Activated CD4-positive, alpha-beta T cell treated with anti-CD3 and anti-CD28 coated beads for 36 hours (primary cell): Measurements from ENCODE around the gene IL36B. TPM values are rescaled to one million over a fixed set of nuclear protein-coding genes. Genes with fewer than 3 reads are reported as not detected.

Experiments used
- ATAC-seq: fragments of 200-7000 bp; cut with Tn5 transposase; one replicate; pipeline ENCODE4 v1.10.0; 2021; ENCODE audit warnings: mild to moderate bottlenecking, moderate library complexity
- CTCF ChIA-PET: fragments of 350-600 bp; sonication (Branson Sonifier 250); formaldehyde crosslinking; loops from one replicate; lab custom pipeline; 2021; ENCODE audit warnings: antibody characterized with exemption; lab: Charles Lee
- POLR2A ChIA-PET: fragments of 350-600 bp; sonication (Branson Sonifier 250); formaldehyde crosslinking; loops from one replicate; lab custom pipeline; 2021; ENCODE audit warnings: antibody characterized with exemption, inconsistent platforms; lab: Charles Lee
- DNase-seq: peaks from one replicate; pipeline ENCODE4 v3.0.0-alpha.2; 2020
- H3K27ac Mint-ChIP-seq: one replicate; pipeline ENCODE4 v1.8.0; 2021; ENCODE audit warnings: mixed read lengths
- H3K27me3 Mint-ChIP-seq: one replicate; pipeline ENCODE4 v1.8.0; 2021; ENCODE audit warnings: mixed read lengths
- H3K36me3 Mint-ChIP-seq: one replicate; pipeline ENCODE4 v1.8.0; 2021; ENCODE audit warnings: low read depth, mixed read lengths
- H3K4me1 Mint-ChIP-seq: one replicate; pipeline ENCODE4 v1.8.0; 2021; ENCODE audit warnings: mixed read lengths
- H3K4me3 Mint-ChIP-seq: one replicate; pipeline ENCODE4 v1.8.0; 2021; ENCODE audit warnings: mild to moderate bottlenecking, moderate library complexity, mixed read lengths
- H3K9me3 Mint-ChIP-seq: one replicate; pipeline ENCODE4 v1.8.0; 2021; ENCODE audit warnings: low read depth, mixed read lengths
- intact Hi-C, 2 experiments: fragments of 100-400 bp; cut with DNase I in 1 of 2; cut with micrococcal nuclease in 1 of 2; formaldehyde crosslinking; loops; one replicate each; pipeline versions ENCODE4 v1.14.2 to v1.15.1; 2022 to 2024; cut with DNase I, micrococcal nuclease
- total RNA-seq, 2 experiments: library from RNA; stranded (reverse); gene quantifications; one replicate each; pipeline ENCODE4 v1.2.3, GENCODE V29; 2021

IL36B gene
- total RNA-seq, 2 experiments from 2014 or later: not detected

DNA sequence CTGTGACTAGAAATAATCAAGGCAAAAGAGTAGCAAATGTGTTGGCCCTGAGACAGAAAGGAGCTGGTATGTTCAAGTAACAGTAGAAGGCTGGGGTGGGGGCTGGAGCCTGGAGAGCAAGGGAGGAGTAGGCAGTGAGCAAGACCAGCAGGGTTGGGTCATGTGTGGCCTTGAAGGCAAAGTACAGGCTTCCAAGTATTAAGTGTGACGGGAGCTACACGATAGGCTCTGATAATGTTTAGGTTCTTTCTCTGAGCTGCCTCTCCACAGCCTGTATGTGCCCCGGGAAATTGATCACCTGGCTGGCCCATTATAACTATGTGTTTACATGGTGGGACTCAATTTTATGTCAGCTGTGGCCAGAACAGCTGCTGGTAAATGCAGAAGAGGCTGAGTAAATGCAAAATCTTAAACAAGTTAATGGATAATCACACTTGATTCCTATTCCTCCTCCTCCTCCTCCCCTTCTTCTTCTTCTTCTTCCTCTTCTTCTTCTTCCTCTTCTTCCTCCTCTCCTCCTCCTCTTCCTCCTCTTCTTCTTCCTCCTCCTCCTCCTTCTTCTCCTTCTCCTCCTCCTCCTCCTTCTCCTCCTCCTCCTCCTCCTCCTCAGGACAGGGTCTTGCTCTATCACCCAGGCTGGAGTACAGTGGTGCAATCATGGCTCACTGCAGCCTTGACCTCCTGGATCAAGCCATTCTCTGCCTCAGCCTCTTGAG, 24.4 kb upstream of the IL36B start:
- POLR2A ChIA-PET: interaction anchor here (0.6 kb wide), 1 partner anchor 67 kb away, joined by 3 read pairs; no protein-coding TSS in a partner anchor
- H3K27ac Mint-ChIP-seq: no peak overlapping the region
- no peak overlapping the region for H3K4me3 Mint-ChIP-seq
- DNase-seq: no peak
- H3K36me3 Mint-ChIP-seq: no peaks in the 10 kb centered on the region
- CTCF ChIA-PET: interaction anchor here (1.0 to 10.3 kb wide), 8 partner anchors 9 to 313 kb away, joined by 3 to 148 read pairs (median 4); partner anchors contain the start of gene IL1F10
- H3K9me3 Mint-ChIP-seq: no peaks in the 10 kb centered on the region
- peaks cover 7% of the 10 kb centered on the region for H3K4me1 Mint-ChIP-seq
- H3K27me3 Mint-ChIP-seq: no peaks in the 10 kb centered on the region
- ATAC-seq: no peak
- intact Hi-C loops: no loop called here

- H3K4me1 Mint-ChIP-seq: peaks cover 7% of the 10 kb centered on the region
- intact Hi-C loops: no loop called here
- ATAC-seq: no peak
- no peak overlapping the region for H3K4me3 Mint-ChIP-seq
- no peak for DNase-seq
- ChIA-PET CTCF (interaction anchor here (0.9 to 1.1 kb wide), 5 partner anchors 11 to 87 kb away, joined by 3 to 4 read pairs (median 3); no protein-coding TSS in a partner anchor), POLR2A (interaction anchor here (0.5 kb wide), 1 partner anchor 178 kb away, joined by 3 read pairs; no protein-coding TSS in a partner anchor)
- H3K27me3 Mint-ChIP-seq: no peaks in the 10 kb centered on the region
- no peaks in the 10 kb centered on the region for H3K36me3 Mint-ChIP-seq
- H3K27ac Mint-ChIP-seq: no peak overlapping the region
- H3K9me3 Mint-ChIP-seq: no peaks in the 10 kb centered on the region
Observed at GRCh38 chr2:113075600-113075999, 22.9 kb upstream of the IL36B start.

GRCh38 chr2:113075030-113075429, 22.4 kb upstream of the IL36B start:
- Mint-ChIP-seq H3K27me3 (no peaks in the 10 kb centered on the region), H3K27ac (no peak overlapping the region), H3K9me3 (no peaks in the 10 kb centered on the region), H3K36me3 (no peaks in the 10 kb centered on the region), H3K4me1 (peaks cover 7% of the 10 kb centered on the region), H3K4me3 (no peak overlapping the region)
- ATAC-seq (peak; percentile 33), DNase-seq (no peak)
- intact Hi-C loops: no loop called here
- POLR2A ChIA-PET: no interaction called here
- CTCF ChIA-PET: interaction anchor here (1.0 to 1.1 kb wide), 3 partner anchors 10 to 87 kb away, joined by 3 to 4 read pairs (median 3); no protein-coding TSS in a partner anchor

DNA sequence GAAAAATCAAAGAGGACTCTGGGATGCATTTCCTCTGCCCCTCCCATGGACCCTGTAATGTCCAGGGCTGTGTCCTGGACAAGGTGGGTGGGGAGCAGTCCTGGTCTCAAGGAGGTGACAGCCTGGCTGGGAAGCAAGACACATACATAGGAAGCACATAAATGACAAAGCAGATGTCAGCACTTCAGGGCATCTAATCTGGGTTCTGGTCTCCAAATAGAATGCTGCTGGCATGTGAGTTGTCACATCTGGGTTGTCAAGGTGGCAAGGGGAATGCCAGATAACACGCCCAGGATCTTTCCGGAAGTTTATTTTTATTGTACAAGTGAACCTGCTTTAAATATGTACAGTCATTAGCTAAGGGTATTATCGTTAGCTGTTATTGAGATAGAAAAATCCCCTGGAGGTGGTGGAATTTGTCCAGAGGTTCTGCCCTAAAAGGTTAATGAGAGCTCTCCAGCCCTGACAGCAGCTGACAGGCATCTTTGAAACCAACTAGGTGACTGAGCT, 20.7 kb upstream of the IL36B start:
- DNase-seq (no peak), ATAC-seq (no peak)
- peaks cover 2% of the 10 kb centered on the region for H3K27me3 Mint-ChIP-seq
- H3K4me3 Mint-ChIP-seq: no peak overlapping the region
- H3K4me1 Mint-ChIP-seq: peaks cover 7% of the 10 kb centered on the region
- ChIA-PET CTCF (interaction anchor here (0.7 to 1.0 kb wide), 2 partner anchors 11 to 259 kb away, joined by 3 to 5 read pairs; no protein-coding TSS in a partner anchor), POLR2A (no interaction called here)
- H3K9me3 Mint-ChIP-seq: no peaks in the 10 kb centered on the region
- no peaks in the 10 kb centered on the region for H3K36me3 Mint-ChIP-seq
- intact Hi-C loops: no loop called here
- H3K27ac Mint-ChIP-seq: no peak overlapping the region

GRCh38 chr2:113072584-113072983, 19.9 kb upstream of the IL36B start:
- Mint-ChIP-seq H3K36me3 (no peaks in the 10 kb centered on the region), H3K27me3 (peaks cover 3% of the 10 kb centered on the region), H3K4me1 (peaks cover 7% of the 10 kb centered on the region), H3K4me3 (no peak overlapping the region), H3K27ac (no peak overlapping the region), H3K9me3 (no peaks in the 10 kb centered on the region)
- ATAC-seq (no peak), DNase-seq (no peak)
- intact Hi-C loops: no loop called here
- ChIA-PET CTCF (interaction anchor here (0.8 to 1.0 kb wide), 2 partner anchors 12 to 132 kb away, joined by 4 to 5 read pairs; no protein-coding TSS in a partner anchor), POLR2A (no interaction called here)

DNA sequence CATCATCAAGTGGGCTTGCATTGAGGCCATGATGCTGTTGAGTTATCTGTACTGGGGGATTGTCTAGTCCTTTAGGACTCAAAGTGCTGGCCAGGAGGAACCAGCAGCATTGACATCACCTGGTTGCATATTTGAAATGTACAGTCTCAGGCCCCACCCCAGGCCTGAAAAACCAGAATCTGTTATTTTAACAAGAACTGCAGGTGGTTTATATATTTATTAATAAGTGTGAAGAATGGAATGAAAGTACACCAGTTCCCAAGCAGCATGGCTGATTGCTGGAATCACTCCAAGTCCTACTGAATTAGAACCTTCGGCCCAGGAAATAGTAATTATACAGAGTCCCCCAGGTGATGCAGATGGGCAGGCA, 17.9 kb upstream of the IL36B start:
- Mint-ChIP-seq H3K27ac (no peak overlapping the region), H3K9me3 (no peaks in the 10 kb centered on the region), H3K27me3 (peaks cover 3% of the 10 kb centered on the region), H3K36me3 (no peaks in the 10 kb centered on the region), H3K4me3 (no peak overlapping the region), H3K4me1 (peaks cover 7% of the 10 kb centered on the region)
- CTCF ChIA-PET: interaction anchor here (0.6 to 1.0 kb wide), 4 partner anchors 10 to 321 kb away, joined by 3 to 6 read pairs (median 4); no protein-coding TSS in a partner anchor
- intact Hi-C loops: no loop called here
- POLR2A ChIA-PET: no interaction called here
- no peak for DNase-seq
- ATAC-seq: no peak

- no peak overlapping the region for H3K27ac Mint-ChIP-seq
- H3K4me3 Mint-ChIP-seq: no peak overlapping the region
- no peaks in the 10 kb centered on the region for H3K36me3 Mint-ChIP-seq
- ChIA-PET CTCF (interaction anchor here (0.6 to 1.4 kb wide), 6 partner anchors 9 to 106 kb away, joined by 3 to 7 read pairs (median 5); no protein-coding TSS in a partner anchor), POLR2A (no interaction called here)
- peaks cover 3% of the 10 kb centered on the region for H3K27me3 Mint-ChIP-seq
- ATAC-seq: no peak
- intact Hi-C loops: no loop called here
- H3K4me1 Mint-ChIP-seq: peaks cover 2% of the 10 kb centered on the region
- DNase-seq: no peak
- H3K9me3 Mint-ChIP-seq: no peaks in the 10 kb centered on the region
Observed at GRCh38 chr2:113069676-113070605, 17.3 kb upstream of the IL36B start.

GRCh38 chr2:113068706-113069485, 16.2 kb upstream of the IL36B start:
- CTCF ChIA-PET: interaction anchor here (1.2 to 1.4 kb wide), 3 partner anchors 10 to 16 kb away, joined by 3 to 7 read pairs (median 6); no protein-coding TSS in a partner anchor
- no peak for DNase-seq
- Mint-ChIP-seq H3K4me3 (no peak overlapping the region), H3K27me3 (peaks cover 3% of the 10 kb centered on the region), H3K36me3 (no peaks in the 10 kb centered on the region), H3K27ac (no peak overlapping the region), H3K4me1 (no peaks in the 10 kb centered on the region), H3K9me3 (no peaks in the 10 kb centered on the region)
- ATAC-seq: no peak
- intact Hi-C loops: no loop called here
- POLR2A ChIA-PET: no interaction called here

GRCh38 chr2:113068249-113068648, 15.6 kb upstream of the IL36B start:
- Mint-ChIP-seq H3K36me3 (no peaks in the 10 kb centered on the region), H3K27ac (no peak overlapping the region), H3K9me3 (no peaks in the 10 kb centered on the region), H3K4me3 (no peak overlapping the region), H3K4me1 (no peaks in the 10 kb centered on the region), H3K27me3 (peaks cover 3% of the 10 kb centered on the region)
- DNase-seq (no peak), ATAC-seq (no peak)
- CTCF ChIA-PET: interaction anchor here (0.8 to 1.3 kb wide), 4 partner anchors 9 to 16 kb away, joined by 3 to 7 read pairs (median 5); no protein-coding TSS in a partner anchor
- POLR2A ChIA-PET: no interaction called here
- intact Hi-C loops: no loop called here

GRCh38 chr2:113067681-113068080, 15.0 kb upstream of the IL36B start, which contains the start of gene IL1F10:
IL1F10 (plus strand) TSS chr2:113067970; CDS start chr2:113072739, 4,769 bp downstream.
- CTCF ChIA-PET: interaction anchor here (0.8 kb wide), 2 partner anchors 10 to 15 kb away, joined by 3 to 4 read pairs; no protein-coding TSS in a partner anchor
- no peak for ATAC-seq
- intact Hi-C loops: no loop called here
- H3K27me3 Mint-ChIP-seq: peaks cover 3% of the 10 kb centered on the region
- DNase-seq: no peak
- H3K4me3 Mint-ChIP-seq: no peak within 1 kb of the TSS
- POLR2A ChIA-PET: no interaction called here
- no peaks in the 10 kb centered on the region for H3K36me3 Mint-ChIP-seq
- H3K27ac Mint-ChIP-seq: no peak within 1 kb of the TSS
- H3K9me3 Mint-ChIP-seq: no peaks in the 10 kb centered on the region
- H3K4me1 Mint-ChIP-seq: no peaks in the 10 kb centered on the region
